HepG2 (cell line): Measurements from ENCODE around the gene DNAJA3. TPM values are rescaled to one million over a fixed set of nuclear protein-coding genes. Genes with fewer than 3 reads are reported as not detected.

Experiments used
- ATAC-seq: fragments of 200-7000 bp; cut with Tn5 transposase; 3 replicates; pipeline ENCODE4 v1.9.1; 2020; ENCODE audit warnings: mild to moderate bottlenecking, moderate library complexity
- BruUV-seq: library from RNA; stranded (reverse); fragments of 400-500 nt; replicated peaks from 2 replicates; lab custom pipeline; 2021; lab: Mats Ljungman, UMichigan
- CTCF ChIA-PET: fragments of 300-600 bp; formaldehyde crosslinking; extraction: SDS; loops from one replicate; lab custom pipeline; 2021; ENCODE audit warnings: low total read pairs, inconsistent platforms, low intra/inter-chr PET ratio; lab: Yijun Ruan, JAX
- POLR2A ChIA-PET: fragments of 350-600 bp; sonication (Branson Sonifier 250); formaldehyde crosslinking; loops from one replicate; lab custom pipeline; 2020; ENCODE audit warnings: antibody characterized with exemption, inconsistent platforms; lab: Yijun Ruan, JAX
- DNase-seq: peaks from one replicate; pipeline ENCODE4 v3.0.0-alpha.2; 2015; ENCODE audit warnings: low spot score
- FAIRE-seq: peaks from 3 replicates; lab custom pipeline; 2011; peaks lifted over from hg19 to GRCh38; lab: Jason Lieb, UNC
- H2AFZ ChIP-seq: one replicate; pipeline ENCODE4 v1.6.1; 2011; ENCODE audit warnings: low read length, inconsistent platforms
- H3K27ac ChIP-seq: fragments of 300-600 bp; 3 replicates; pipeline ENCODE4 v1.8.0; 2011; ENCODE audit warnings: mixed run types, mild to moderate bottlenecking, mixed read lengths, low read length, inconsistent platforms; ENCODE audit not compliant: insufficient read depth; ENCODE audit errors: extremely low read length
- H3K27me3 ChIP-seq, 2 experiments: fragments of 200-600 bp in 1 of 2; 2 replicates in 1 of 2; 3 replicates in 1 of 2; pipeline versions ENCODE4 v1.6.0 to v1.8.0; 2011; ENCODE audit warnings: low read length in 2 of 2, mild to moderate bottlenecking in 2 of 2, moderate library complexity in 2 of 2, inconsistent platforms in 1 of 2; ENCODE audit not compliant: insufficient read depth in 2 of 2, control insufficient read depth in 1 of 2
- H3K36me3 ChIP-seq, 2 experiments: fragments of 200-600 bp in 1 of 2; replicated peaks in 1 of 2; 2 replicates in 1 of 2; 3 replicates in 1 of 2; pipeline versions ENCODE4 v1.5.1 to v1.8.0; 2011; ENCODE audit warnings: low read length in 2 of 2, inconsistent platforms in 1 of 2; ENCODE audit not compliant: insufficient read depth in 2 of 2, control insufficient read depth in 1 of 2
- H3K4me1 ChIP-seq: 2 replicates; pipeline ENCODE4 v1.5.1; 2012; ENCODE audit warnings: low read length, inconsistent platforms; ENCODE audit not compliant: insufficient read depth
- H3K4me2 ChIP-seq: 2 replicates; pipeline ENCODE4 v1.6.0; 2011; ENCODE audit warnings: low read depth, low read length, inconsistent platforms
- H3K4me3 ChIP-seq, 3 experiments: fragments of 200-600 bp in 1 of 3; sonication (generic), shearing (Covaris generic) in 1 of 3; replicated peaks in 1 of 3; 2 replicates each; pipeline ENCODE4 v1.5.1; 2011 to 2016; ENCODE audit warnings: low read length in 3 of 3, inconsistent platforms in 2 of 3, low read depth in 2 of 3, mild to moderate bottlenecking in 2 of 3, control low read depth in 1 of 3, mixed read lengths in 1 of 3; ENCODE audit not compliant: insufficient read depth in 1 of 3
- H3K79me2 ChIP-seq: one replicate; pipeline ENCODE4 v1.6.1; 2011; ENCODE audit warnings: low read length, inconsistent platforms; ENCODE audit not compliant: insufficient read depth
- H3K9ac ChIP-seq: 2 replicates; pipeline ENCODE4 v1.6.0; 2011; ENCODE audit warnings: mild to moderate bottlenecking, low read depth, low read length, inconsistent platforms; ENCODE audit not compliant: insufficient read depth
- H3K9me3 ChIP-seq: 2 replicates; pipeline ENCODE4 v1.5.1; 2012; ENCODE audit warnings: mild to moderate bottlenecking, low read length
- H4K20me1 ChIP-seq: 2 replicates; pipeline ENCODE4 v1.6.0; 2011; ENCODE audit warnings: inconsistent platforms, mild to moderate bottlenecking, low read length, moderate library complexity; ENCODE audit not compliant: insufficient read depth
- ATAD3A ChIP-seq: sonication (generic); formaldehyde crosslinking; IDR thresholded peaks from 2 replicates; pipeline ENCODE4 v1.4.0; 2020; ENCODE audit warnings: missing genetic modification reagents
- CBX1 ChIP-seq: IDR thresholded peaks from one replicate; pipeline ENCODE4 v1.6.1; 2016; ENCODE audit warnings: antibody characterized with exemption, low read depth
- CHCHD3 ChIP-seq: sonication (generic); formaldehyde crosslinking; IDR thresholded peaks from 2 replicates; pipeline ENCODE4 v1.8.0; 2022; ENCODE audit warnings: mild to moderate bottlenecking, missing genetic modification reagents, moderate library complexity
- FOXA3 ChIP-seq: IDR thresholded peaks from 2 replicates; pipeline ENCODE4 v1.6.1; 2016; ENCODE audit warnings: missing genetic modification reagents, missing compliant biosample characterization
- HCFC1 ChIP-seq: fragments of 150-350 bp; IDR thresholded peaks from 2 replicates; pipeline ENCODE4 v1.6.1; 2014; ENCODE audit warnings: low read depth, low read length
- KDM5B ChIP-seq: sonication (generic); formaldehyde crosslinking; IDR thresholded peaks from 2 replicates; pipeline ENCODE4 v1.4.0; 2020; ENCODE audit warnings: missing genetic modification reagents, mild to moderate bottlenecking, borderline replicate concordance
- NFIC ChIP-seq: IDR thresholded peaks from 2 replicates; pipeline ENCODE4 v1.6.1; 2012; ENCODE audit warnings: mild to moderate bottlenecking, low read length, inconsistent platforms
- NPAS2 ChIP-seq: sonication (generic); formaldehyde crosslinking; IDR thresholded peaks from 2 replicates; pipeline ENCODE4 v1.8.0; 2022; ENCODE audit warnings: mild to moderate bottlenecking, missing genetic modification reagents, borderline replicate concordance
- PITX1 ChIP-seq: sonication (generic); formaldehyde crosslinking; IDR thresholded peaks from 2 replicates; pipeline ENCODE4 v1.5.1; 2020; ENCODE audit warnings: mild to moderate bottlenecking, missing genetic modification reagents
- REL ChIP-seq: sonication (generic); formaldehyde crosslinking; conservative IDR thresholded peaks from 2 replicates; pipeline ENCODE4 v1.8.0; 2022; ENCODE audit warnings: mild to moderate bottlenecking, missing genetic modification reagents, moderate library complexity
- SP2 ChIP-seq: sonication (generic); formaldehyde crosslinking; IDR thresholded peaks from 2 replicates; pipeline ENCODE4 v1.5.1; 2020; ENCODE audit warnings: mild to moderate bottlenecking, missing genetic modification reagents
- ZNF121 ChIP-seq: sonication (generic); formaldehyde crosslinking; IDR thresholded peaks from 2 replicates; pipeline ENCODE4 v1.5.0; 2020; ENCODE audit warnings: mild to moderate bottlenecking, missing genetic modification reagents
- ZNF17 ChIP-seq: sonication (generic); formaldehyde crosslinking; IDR thresholded peaks from 2 replicates; pipeline ENCODE4 v1.5.0; 2020; ENCODE audit warnings: mild to moderate bottlenecking, missing genetic modification reagents
- ZNF546 ChIP-seq: sonication (generic); formaldehyde crosslinking; conservative IDR thresholded peaks from 2 replicates; pipeline ENCODE4 v1.8.1; 2023; ENCODE audit warnings: mild to moderate bottlenecking, missing genetic modification reagents
- ZNF563 ChIP-seq: sonication (generic); formaldehyde crosslinking; IDR thresholded peaks from 2 replicates; pipeline ENCODE4 v1.8.0; 2022; ENCODE audit warnings: mild to moderate bottlenecking, moderate library complexity, missing genetic modification reagents
- ZNF766 ChIP-seq: sonication (generic); formaldehyde crosslinking; IDR thresholded peaks from 2 replicates; pipeline ENCODE4 v1.5.0; 2020; ENCODE audit warnings: missing genetic modification reagents, borderline replicate concordance
- ZNF841 ChIP-seq: sonication (generic); formaldehyde crosslinking; IDR thresholded peaks from 2 replicates; pipeline ENCODE4 v1.8.1; 2023; ENCODE audit warnings: missing genetic modification reagents, borderline replicate concordance
- WGBS: methylation state at CpG from one replicate; pipeline ENCODE4 v1.1.6; 2017; ENCODE audit warnings: low lambda C conversion rate; 5-methylcytosine and 5-hydroxymethylcytosine counted together
- in situ Hi-C: cut with HindIII; loops from 2 replicates; pipeline ENCODE4 v1.10.0; 2017; ENCODE audit warnings: low pct_unique_long_range_greater_than_20kb; ENCODE audit not compliant: extremely low pct_ligation_motif_present
- intact Hi-C: fragments of 100-400 bp; cut with micrococcal nuclease; formaldehyde crosslinking; loops from one replicate; pipeline ENCODE4 v1.10.0; 2022; ENCODE audit not compliant: unreplicated experiment
- polyA plus RNA-seq, 8 experiments: library from polyadenylated mRNA; depleted of rRNA in 3 of 8; stranded (reverse) in 7 of 8; unstranded in 1 of 8; fragments of >200 nt; fragmentation: Illumina TruSeq in 4 of 8; extraction: Trizol in 4 of 8; gene quantifications; 2 replicates each; pipeline versions ENCODE4 v1.2.1 to v1.2.3, GENCODE V29; 2011 to 2016; ENCODE audit warnings: low read depth in 4 of 8, missing spikeins in 1 of 8, mixed read lengths in 1 of 8; ENCODE audit not compliant: insufficient read depth in 1 of 8
- total RNA-seq, 5 experiments: library from RNA; depleted of rRNA; stranded (reverse); fragments of >200 nt; fragmentation: Illumina TruSeq; extraction: Trizol; gene quantifications; 2 replicates each; pipeline ENCODE4 v1.2.3, GENCODE V29; 2016; ENCODE audit warnings: low read depth in 1 of 5
- TF ChIP-seq, protein P1 (sequence below): IDR thresholded peaks from 2 replicates; pipeline ENCODE4 v1.6.1; 2016; ENCODE audit warnings: mild to moderate bottlenecking
- TF ChIP-seq, protein P2 (sequence below): sonication (generic); formaldehyde crosslinking; IDR thresholded peaks from 2 replicates; pipeline ENCODE4 v1.8.0; 2022; ENCODE audit warnings: missing genetic modification reagents, low read depth, mild to moderate bottlenecking, borderline replicate concordance

Gene DNAJA3
- total and polyA plus RNA-seq, 2 of the 13 experiments (the other 11 are each of a cell fraction or from before 2014, with no cell fraction given): 77.0 to 83.3 TPM

DNA sequence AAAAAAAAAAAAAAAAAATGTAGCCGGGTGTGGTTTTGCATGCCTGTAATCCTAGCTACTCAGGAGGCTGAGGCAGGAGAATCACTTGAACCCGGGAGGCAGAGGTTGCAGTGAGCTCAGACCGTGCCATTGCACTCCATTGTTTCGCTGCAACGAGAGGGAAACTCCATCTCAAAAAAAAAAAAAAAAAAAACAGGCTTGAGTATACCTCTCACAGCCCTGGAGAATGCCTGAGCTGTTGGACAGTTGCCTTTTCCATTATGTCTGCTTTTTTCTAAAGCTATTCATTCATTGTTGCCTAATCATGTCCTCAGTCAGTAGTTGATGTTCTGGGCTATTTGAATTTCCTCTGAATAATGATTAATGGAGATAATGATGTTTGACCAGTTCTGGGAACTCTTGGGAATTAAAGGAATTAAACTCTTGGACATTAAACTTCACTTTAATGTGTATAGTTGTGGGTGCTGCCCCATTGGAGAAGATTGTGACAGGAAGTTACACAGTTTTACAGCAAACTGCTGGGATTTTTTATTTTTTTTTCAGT lies 62.4 kb downstream of the DNAJA3 start:
- ChIA-PET CTCF (no interaction called here), POLR2A (interaction anchor here (0.6 to 1.0 kb wide), 2 partner anchors 11 to 12 kb away, joined by 4 to 5 read pairs; partner anchors contain the start of gene HMOX2)
- Histone ChIP-seq H3K27ac (no peak overlapping the region), H3K79me2 (peaks cover 20% of the 10 kb centered on the region), H3K27me3 (no peaks in the 10 kb centered on the region), H3K9ac (no peak overlapping the region), H4K20me1 (no peaks in the 10 kb centered on the region), H3K9me3 (no peaks in the 10 kb centered on the region), H2AFZ (no peak overlapping the region), H3K4me1 (peaks cover 22% of the 10 kb centered on the region), H3K4me3 (no peak overlapping the region), H3K4me2 (no peak overlapping the region), H3K36me3 (peaks cover 3 to 16% of the 10 kb centered on the region in 2 experiments; a peak in 4 of 5 replicates)
- ATAC-seq: no peak
- no TSS peak for BruUV-seq
- FAIRE-seq: no peak
- in situ Hi-C loops (no loop called here), intact Hi-C loops (no loop called here)
- TF ChIP-seq ZNF121 (CRISPR knock-in tag) (no peak), PITX1 (CRISPR knock-in tag) (no peak), HCFC1 (no peak), ZNF546 (CRISPR knock-in tag) (no peak), FOXA3 (no peak), CHCHD3 (no peak), NPAS2 (CRISPR knock-in tag) (no peak), ATAD3A (no peak)
- no peak for DNase-seq
- WGBS: 95% methylated on average over 5 of the region's 5 CpGs

DNA sequence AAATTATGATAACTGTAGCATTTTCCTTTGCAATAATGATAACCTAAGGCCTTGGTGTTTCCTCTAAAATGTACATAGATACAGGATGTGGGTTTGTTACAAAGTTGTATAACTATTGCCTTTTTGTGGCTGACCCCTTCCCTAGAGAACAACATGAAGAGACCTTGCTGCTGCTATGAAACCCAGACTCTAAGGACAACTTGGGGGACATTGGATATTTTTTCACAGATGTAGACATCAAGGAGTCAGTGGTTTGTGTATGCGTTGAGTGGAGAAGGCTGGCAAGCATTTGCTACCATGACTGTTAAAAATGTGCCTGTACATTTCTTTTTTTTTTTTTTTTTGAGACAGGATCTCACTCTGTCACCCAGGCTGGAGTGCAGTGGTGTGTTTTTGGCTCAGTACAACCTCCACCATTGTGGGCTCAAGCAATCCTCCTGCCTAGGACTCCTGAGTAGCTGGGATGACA lies 62.9 kb downstream of the DNAJA3 start:
- FAIRE-seq (no peak), ATAC-seq (no peak), DNase-seq (no peak)
- H3K36me3 ChIP-seq: peaks cover 3 to 18% of the 10 kb centered on the region in 2 experiments; a peak in 4 of 5 replicates
- 80% methylated on average over 1 of the region's 1 CpG for WGBS
- H4K20me1 ChIP-seq: no peaks in the 10 kb centered on the region
- H3K9me3 ChIP-seq: no peaks in the 10 kb centered on the region
- no TSS peak for BruUV-seq
- no peaks in the 10 kb centered on the region for H3K27me3 ChIP-seq
- intact Hi-C loops (no loop called here), in situ Hi-C loops (no loop called here)
- H3K27ac ChIP-seq: no peak overlapping the region
- H2AFZ ChIP-seq: no peak overlapping the region
- no peak overlapping the region for H3K4me3 ChIP-seq
- no peak overlapping the region for H3K4me2 ChIP-seq
- CTCF ChIA-PET: no interaction called here
- POLR2A ChIA-PET: interaction anchor here (0.6 to 1.0 kb wide), 2 partner anchors 12 to 13 kb away, joined by 4 to 5 read pairs; partner anchors contain the start of gene HMOX2
- H3K4me1 ChIP-seq: peaks cover 20% of the 10 kb centered on the region
- no peak overlapping the region for H3K9ac ChIP-seq
- peaks cover 15% of the 10 kb centered on the region for H3K79me2 ChIP-seq
- TF ChIP-seq CBX1 (no peak), KDM5B (CRISPR knock-in tag) (no peak), ZNF17 (no peak), SP2 (CRISPR knock-in tag) (no peak), REL (CRISPR knock-in tag) (no peak), NFIC (no peak), ZNF563 (CRISPR knock-in tag) (no peak), ZNF841 (CRISPR knock-in tag) (no peak), ZNF766 (CRISPR knock-in tag) (no peak)
- TF ChIP-seq, protein P1, sequence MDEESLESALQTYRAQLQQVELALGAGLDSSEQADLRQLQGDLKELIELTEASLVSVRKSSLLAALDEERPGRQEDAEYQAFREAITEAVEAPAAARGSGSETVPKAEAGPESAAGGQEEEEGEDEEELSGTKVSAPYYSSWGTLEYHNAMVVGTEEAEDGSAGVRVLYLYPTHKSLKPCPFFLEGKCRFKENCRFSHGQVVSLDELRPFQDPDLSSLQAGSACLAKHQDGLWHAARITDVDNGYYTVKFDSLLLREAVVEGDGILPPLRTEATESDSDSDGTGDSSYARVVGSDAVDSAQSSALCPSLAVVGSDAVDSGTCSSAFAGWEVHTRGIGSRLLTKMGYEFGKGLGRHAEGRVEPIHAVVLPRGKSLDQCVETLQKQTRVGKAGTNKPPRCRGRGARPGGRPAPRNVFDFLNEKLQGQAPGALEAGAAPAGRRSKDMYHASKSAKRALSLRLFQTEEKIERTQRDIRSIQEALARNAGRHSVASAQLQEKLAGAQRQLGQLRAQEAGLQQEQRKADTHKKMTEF (CRISPR knock-in tag): no peak
- TF ChIP-seq, protein P2, sequence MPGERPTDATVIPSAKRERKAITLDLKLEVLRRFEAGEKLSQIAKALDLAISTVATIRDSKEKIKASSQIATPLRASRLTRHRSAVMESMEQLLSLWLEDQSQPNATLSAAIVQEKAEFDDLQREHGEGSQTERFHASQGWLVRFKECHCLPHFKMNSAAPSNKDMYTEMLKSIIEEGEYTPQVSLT: no peak
